GM12878 (cell line): ENCODE data around the gene NCF2.

Experiments used
- BRCA1 ChIP-seq: IDR thresholded peaks from 2 replicates; pipeline ENCODE4 v1.6.1; 2011; ENCODE audit warnings: low read depth, low read length, improper control_type of control experiment
- EZH2 ChIP-seq: IDR thresholded peaks from 2 replicates; pipeline ENCODE4 v1.6.1; 2012; ENCODE audit warnings: low read depth, mild to moderate bottlenecking, control low read depth, inconsistent platforms, low read length, borderline replicate concordance; ENCODE audit not compliant: control insufficient read depth
- NR2C1 ChIP-seq: fragments of 450-650 bp; IDR thresholded peaks from 2 replicates; pipeline ENCODE4 v1.6.1; 2017; ENCODE audit warnings: antibody characterized with exemption, mild to moderate bottlenecking, moderate library complexity
- POLR2AphosphoS5 ChIP-seq: IDR thresholded peaks from 2 replicates; pipeline ENCODE4 v1.6.1; 2011; ENCODE audit warnings: mild to moderate bottlenecking, low read length, inconsistent platforms
- RCOR1 ChIP-seq: conservative IDR thresholded peaks from 2 replicates; pipeline ENCODE4 v1.6.1; 2012; ENCODE audit warnings: low read depth, low read length, improper control_type of control experiment
- RELA ChIP-seq: fragments of 450-650 bp; IDR thresholded peaks from 2 replicates; pipeline ENCODE4 v1.8.0; 2014; ENCODE audit warnings: borderline replicate concordance; ENCODE audit not compliant: partially characterized antibody
- SIN3A ChIP-seq: IDR thresholded peaks from 2 replicates; pipeline ENCODE4 v1.6.1; 2012; ENCODE audit warnings: low read depth, low read length, improper control_type of control experiment
- SMARCA5 ChIP-seq: fragments of 450-650 bp; IDR thresholded peaks from 2 replicates; pipeline ENCODE4 v1.6.1; 2017; ENCODE audit warnings: mild to moderate bottlenecking
- TCF12 ChIP-seq: IDR thresholded peaks from 2 replicates; pipeline ENCODE4 v1.6.1; 2011; ENCODE audit warnings: low read depth, mild to moderate bottlenecking, low read length
- ZNF217 ChIP-seq: fragments of 450-650 bp; IDR thresholded peaks from 2 replicates; pipeline ENCODE4 v1.6.1; 2017; ENCODE audit warnings: antibody characterized with exemption, mild to moderate bottlenecking
- TF ChIP-seq, protein P1 (sequence below), 3 experiments: IDR thresholded peaks in 2 of 3; conservative IDR thresholded peaks in 1 of 3; 2 replicates each; pipeline ENCODE4 v1.5.1; 2011; ENCODE audit warnings: low read depth in 3 of 3, low read length in 3 of 3, mild to moderate bottlenecking in 3 of 3, control low read depth in 2 of 3, moderate library complexity in 2 of 3, inconsistent platforms in 1 of 3, mixed read lengths in 1 of 3; ENCODE audit not compliant: control insufficient read depth in 2 of 3, insufficient read depth in 1 of 3; ENCODE audit errors: extremely low read depth in 1 of 3

DNA sequence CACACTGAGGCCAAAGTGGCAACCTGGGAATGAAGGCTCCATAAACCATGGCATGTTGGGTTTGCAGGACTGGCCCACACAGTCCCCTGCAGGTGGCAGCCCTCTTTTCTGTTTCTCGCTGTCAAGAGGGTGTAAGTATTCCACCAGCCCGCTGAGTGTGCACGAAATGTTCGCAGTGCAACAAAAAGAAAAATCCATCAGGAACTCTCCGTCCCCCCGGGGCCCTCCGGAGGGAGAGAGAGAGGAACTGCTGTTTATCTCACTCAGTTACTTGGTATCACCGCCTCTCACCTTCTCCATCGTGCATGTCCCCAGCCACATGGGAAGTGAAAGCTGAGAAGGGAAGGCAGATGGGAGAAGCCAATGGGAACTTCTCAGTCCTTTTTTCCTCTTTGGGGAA, 38.3 kb downstream of the NCF2 start:
- no peak for TF ChIP-seq SIN3A
- no peak for TF ChIP-seq RELA
- no peak for TF ChIP-seq ZNF217
- no peak for TF ChIP-seq BRCA1
- no peak for TF ChIP-seq EZH2
- no peak for TF ChIP-seq RCOR1
- no peak for TF ChIP-seq NR2C1
- no peak for TF ChIP-seq TCF12
- no peak for TF ChIP-seq SMARCA5
- no peak for TF ChIP-seq POLR2AphosphoS5
- TF ChIP-seq, protein P1, sequence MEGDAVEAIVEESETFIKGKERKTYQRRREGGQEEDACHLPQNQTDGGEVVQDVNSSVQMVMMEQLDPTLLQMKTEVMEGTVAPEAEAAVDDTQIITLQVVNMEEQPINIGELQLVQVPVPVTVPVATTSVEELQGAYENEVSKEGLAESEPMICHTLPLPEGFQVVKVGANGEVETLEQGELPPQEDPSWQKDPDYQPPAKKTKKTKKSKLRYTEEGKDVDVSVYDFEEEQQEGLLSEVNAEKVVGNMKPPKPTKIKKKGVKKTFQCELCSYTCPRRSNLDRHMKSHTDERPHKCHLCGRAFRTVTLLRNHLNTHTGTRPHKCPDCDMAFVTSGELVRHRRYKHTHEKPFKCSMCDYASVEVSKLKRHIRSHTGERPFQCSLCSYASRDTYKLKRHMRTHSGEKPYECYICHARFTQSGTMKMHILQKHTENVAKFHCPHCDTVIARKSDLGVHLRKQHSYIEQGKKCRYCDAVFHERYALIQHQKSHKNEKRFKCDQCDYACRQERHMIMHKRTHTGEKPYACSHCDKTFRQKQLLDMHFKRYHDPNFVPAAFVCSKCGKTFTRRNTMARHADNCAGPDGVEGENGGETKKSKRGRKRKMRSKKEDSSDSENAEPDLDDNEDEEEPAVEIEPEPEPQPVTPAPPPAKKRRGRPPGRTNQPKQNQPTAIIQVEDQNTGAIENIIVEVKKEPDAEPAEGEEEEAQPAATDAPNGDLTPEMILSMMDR (IDR thresholded peaks at IDR 0.05 in 2 of 3, conservative IDR thresholded peaks at IDR 0.05 in 1 of 3; ENCODE audit: control insufficient read depth in 2 of 3, extremely low read depth in 1 of 3, insufficient read depth in 1 of 3, low read depth in 3 of 3, low read length in 3 of 3), result no peak
